HG02798 (cell line): ENCODE data around the gene CFL1.
"Not testable (repeated sequence)": the region's sequence is repeated elsewhere in the genome, so short reads cannot be mapped to it uniquely, and the experiment has no call there.

Source experiments
- ATAC-seq: cut with Tn5 transposase; IDR thresholded peaks from one replicate; pipeline ENCODE4 v1.9.1; 2021; ENCODE audit warnings: mild to moderate bottlenecking; ENCODE audit not compliant: unreplicated experiment, poor library complexity

The CFL1 gene

DNA sequence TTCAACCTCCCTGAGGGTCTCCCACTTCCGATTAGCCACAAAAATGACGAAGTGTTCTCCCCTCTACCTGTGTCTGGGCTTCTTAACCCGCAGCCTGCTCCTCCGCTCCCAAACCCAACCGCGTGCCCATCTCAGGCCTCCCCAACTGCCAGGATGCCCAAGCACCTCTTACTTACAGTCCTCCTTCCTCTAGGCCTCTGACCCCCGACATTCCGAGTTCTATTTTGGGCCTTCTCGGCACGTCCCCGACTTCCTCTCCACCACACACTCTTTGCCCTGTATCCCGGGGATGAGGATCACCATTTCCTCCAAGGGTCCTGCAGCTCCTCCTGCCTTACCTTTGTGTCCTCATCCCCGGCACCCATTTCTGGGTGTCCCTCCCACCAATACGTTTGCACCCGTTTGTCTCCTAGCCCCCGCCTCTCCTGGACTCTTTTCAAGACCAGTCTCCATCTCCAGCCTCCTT is 1.9 kb upstream of the CFL1 start:
- no peak for ATAC-seq

DNA sequence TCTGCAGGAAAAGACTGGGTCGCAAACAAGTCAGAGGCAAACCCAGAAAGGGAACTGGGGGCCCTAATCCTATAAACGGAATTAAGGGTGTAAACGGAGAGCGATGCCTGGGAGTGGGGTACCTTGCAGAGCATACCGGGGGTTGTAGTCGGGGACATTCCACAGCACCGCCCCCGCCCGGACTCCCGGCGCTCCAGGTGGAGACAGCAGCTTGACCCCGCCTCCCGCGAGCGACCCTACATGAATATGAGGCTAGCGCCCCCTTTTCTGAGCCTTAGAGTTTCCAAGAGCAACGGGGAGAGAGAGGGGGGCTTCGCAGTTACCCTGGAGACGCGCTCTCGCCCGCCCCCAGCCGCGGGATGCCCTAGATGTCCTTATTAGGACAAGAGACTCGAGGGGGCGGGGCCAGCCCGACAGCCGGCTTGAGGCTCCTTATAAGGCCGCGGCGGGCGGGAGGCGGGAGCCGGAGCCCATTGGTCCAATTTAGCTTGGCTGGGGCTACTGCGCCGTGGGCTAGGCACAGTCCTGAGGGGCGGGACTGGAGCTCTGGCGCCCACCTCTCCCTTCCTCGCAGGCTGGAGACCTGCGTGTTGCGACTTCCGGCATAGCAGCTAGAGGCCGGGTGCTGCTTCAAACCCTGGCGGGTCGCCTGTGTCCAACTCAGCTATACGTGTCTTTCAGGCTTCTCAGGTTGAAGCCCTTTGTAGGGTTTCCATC is 1.3 kb upstream of the CFL1 start:
- peak; percentile 59 for ATAC-seq

DNA sequence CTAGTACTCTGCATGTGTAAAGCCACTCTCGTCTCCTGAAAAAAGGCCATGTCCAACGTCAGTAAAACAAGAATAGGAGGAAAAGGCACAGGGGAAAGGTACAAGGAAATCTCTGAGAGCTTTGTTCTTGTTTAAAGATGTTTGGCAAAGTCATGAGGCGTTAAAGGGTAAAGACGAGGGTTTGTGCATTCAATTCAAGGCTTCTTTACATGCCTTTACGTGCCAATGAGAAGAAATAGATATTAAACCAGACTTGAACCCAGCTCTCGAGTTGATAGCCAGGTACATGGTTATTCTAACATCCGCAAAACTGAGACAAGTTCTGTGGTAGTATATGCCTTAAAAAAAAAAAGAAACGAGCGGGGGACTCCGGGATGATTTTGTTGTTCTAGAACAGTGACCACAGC is 704 bp upstream of the CFL1 start:
- no peak for ATAC-seq

DNA sequence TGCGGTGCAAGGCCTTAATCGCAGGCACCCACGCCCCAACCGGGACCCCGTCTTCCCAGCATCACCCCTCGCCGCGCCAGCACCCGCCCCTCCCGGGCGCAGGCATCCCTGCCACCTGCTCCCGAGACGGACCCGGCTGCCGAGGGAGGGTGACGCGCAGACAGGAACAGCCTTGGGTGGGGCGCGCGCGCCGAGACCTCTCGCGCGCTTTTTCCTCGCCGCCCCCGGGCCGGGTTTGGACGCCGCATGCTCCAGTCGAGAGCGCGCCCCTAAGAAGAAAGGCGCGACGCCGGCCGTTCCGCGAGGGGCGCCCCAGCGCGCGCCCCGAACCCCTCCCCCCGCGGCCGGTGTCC is 504 bp downstream of the CFL1 start:
- peak; percentile 2 for ATAC-seq

DNA sequence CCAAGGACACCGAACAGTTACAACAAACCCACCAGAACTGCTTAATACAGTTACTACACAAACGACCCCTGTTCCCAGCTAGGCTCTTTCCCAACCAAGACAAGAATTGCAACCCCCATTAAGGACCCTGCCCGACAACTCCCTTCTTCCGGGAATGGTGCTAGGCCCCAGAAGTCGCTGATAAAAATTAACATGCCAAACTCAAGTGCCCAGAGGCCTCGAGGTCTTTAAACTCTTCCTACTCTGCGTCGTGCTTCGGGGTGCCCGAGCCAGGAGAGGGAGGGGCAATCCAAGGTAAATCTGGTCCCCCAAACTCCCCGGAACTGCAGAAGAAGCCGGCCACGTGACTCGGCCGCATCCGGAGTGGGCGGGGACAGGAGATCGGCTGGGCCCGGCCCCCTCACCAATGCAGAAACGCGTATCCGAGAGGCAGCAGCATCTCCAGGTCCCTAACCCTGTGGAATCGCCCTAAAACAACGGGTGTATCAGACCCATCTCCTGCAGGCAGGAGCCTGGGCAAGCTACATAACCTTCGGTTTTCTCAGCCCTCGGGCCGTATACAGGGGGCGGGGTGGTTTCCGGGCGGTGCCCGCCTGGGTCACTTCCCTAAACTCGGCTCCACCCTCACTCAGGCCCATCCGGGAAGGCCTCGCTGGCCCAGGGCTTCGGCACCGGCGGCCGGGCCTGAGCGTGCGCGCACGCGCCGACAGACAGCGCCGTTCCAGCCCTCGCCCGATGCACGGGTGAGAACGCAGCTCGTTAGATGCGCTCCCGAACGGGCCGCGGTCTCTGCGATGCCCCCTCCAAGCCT is 1.1 kb downstream of the CFL1 start:
- peak; percentile 25 for ATAC-seq

DNA sequence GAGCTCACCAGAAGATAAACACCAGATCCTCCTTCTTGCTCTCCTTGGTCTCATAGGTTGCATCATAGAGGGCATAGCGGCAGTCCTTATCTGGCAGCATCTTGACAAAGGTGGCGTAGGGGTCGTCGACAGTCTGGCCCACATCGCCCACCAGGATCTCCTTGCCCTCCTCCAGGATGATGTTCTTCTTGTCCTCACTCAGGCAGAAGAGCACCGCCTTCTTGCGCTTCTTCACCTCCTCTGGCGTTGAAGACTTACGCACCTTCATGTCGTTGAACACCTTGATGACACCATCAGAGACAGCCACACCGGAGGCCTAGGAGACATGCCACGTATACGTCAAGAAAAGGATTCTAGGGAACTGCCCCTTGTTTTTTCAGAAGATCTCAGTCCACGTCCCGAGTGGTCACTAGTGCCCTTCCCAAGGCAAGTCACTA is 2.0 kb downstream of the CFL1 start:
- no peak for ATAC-seq

DNA sequence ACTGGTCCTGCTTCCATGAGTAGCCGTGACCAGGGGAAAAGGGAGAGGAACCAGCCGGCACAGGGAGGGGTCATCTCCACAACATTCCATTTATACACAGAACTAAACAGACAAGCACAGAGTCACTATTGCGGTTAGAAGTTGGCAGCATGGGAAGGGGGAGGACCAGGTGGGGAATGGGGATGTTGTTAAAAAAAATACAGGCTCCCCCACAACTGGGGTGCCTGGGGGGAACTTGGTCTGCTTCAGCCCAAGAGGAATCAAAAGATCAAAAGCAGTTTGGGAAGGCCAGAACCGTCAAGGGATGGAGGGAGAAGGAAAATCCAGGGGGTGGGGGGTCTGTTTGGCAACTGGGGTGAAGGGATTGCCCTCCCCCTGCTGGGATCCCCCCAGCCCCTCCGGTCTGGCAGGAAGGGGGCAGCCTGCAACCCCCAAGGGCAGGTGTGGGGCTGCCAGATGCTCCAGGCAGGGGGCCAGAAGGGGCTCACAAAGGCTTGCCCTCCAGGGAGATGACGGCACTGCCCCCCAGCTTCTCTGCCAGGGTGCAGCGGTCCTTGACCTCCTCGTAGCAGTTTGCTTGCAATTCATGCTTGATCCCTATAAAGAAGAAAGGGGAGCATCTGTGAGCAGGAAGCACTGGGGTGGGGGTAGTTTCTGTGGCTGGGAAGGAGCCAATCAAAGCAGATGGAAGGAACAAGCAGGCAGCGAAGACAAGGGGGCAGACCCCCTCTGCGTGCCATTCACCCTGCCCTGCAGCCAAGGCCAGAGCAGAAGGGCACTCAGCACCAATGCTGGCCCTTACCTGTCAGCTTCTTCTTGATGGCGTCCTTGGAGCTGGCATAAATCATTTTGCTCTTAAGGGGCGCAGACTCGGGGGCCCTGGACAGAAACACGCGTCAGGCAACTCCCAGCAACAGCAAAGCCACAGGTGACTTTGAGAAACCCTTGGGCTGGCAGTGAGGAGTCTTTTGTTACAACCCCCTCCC is 2.8 kb downstream of the CFL1 start:
- no peak for ATAC-seq

DNA sequence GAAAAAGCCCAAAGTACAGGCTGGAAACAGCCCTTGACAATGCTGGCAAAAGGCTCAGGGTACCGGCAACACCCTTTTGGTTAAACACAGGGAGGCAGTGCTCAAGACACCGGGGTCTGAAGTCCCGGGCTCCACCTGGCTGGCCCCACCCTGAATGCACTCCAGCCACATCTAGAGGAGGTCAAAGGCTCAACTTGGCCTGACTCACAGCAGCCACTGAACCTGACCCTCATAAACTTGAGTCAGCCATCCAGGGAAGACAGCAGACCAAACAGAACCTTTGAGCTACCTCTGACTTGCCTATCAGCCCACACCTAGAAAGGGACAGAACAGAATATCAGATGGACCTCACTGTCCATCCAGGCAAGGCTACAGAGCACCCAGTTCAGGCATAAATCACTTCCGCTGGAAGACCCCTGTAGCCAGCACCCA is 3.8 kb downstream of the CFL1 start:
- no peak for ATAC-seq

DNA sequence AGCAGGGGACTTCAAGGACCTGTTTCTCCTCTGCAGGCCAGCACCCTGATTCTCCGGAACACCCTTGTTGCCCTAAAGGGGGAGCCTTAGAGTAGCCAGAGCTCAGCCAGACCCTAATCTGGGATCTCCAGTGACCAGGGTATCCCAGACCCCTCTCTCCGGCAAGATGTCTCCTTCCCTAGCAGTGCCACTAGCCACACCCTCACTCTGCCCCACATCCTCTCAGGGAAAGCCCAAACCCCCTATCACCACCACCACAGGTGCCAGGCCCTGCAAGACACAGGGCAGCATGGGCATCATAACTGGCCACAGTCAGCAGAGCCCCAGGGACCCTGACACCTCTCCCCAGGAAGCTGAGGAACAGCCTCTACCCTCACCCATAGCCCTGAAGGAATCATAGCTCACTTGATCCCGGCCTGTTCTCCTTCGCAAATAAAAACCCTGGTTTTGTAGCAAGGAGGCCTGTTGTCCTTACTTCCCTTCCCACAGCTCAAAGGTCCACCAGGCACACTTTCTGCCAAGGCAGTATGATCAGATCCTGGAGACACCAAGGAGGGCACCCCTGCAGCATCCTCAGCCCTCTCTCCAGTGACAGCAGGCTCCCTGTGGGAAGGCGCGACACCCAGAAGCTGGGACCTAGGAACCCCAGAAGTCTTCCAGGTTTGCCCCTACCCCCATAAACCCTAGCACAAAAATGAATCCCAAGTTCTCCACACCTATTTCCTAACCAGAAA is 4.6 kb downstream of the CFL1 start:
- ATAC-seq, result no peak

DNA sequence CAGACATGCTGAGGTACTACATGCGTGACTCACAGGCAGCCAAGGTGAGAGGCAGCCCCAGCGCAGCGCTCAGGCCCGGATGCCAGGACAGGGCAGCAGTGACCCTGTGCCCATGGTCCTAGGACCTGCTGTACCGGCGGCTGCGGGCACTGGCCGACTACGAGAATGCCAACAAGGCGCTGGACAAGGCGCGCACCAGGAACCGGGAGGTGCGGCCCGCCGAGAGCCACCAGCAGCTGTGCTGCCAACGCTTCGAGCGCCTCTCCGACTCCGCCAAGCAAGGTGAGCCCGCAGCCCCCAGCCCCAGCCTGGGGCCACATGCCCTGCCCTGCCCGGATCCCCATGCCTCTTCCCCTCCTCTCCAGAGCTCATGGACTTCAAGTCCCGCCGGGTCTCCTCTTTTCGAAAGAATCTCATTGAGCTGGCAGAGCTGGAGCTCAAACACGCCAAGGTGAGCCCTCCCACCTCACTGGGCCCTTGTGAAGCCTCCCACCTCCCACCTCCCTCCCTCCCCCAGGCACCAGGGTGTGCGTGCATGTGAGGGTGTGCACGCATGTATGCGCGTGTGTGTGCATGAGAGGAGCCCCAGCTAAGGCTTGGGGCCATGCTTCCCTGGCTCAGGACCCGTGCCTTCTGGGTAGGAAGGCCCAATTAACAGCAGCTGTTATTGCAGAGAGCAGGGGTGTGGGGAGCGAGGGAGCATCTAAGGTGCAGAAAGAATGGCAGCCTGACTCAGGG is 5.3 kb downstream of the CFL1 start:
- no peak for ATAC-seq

DNA sequence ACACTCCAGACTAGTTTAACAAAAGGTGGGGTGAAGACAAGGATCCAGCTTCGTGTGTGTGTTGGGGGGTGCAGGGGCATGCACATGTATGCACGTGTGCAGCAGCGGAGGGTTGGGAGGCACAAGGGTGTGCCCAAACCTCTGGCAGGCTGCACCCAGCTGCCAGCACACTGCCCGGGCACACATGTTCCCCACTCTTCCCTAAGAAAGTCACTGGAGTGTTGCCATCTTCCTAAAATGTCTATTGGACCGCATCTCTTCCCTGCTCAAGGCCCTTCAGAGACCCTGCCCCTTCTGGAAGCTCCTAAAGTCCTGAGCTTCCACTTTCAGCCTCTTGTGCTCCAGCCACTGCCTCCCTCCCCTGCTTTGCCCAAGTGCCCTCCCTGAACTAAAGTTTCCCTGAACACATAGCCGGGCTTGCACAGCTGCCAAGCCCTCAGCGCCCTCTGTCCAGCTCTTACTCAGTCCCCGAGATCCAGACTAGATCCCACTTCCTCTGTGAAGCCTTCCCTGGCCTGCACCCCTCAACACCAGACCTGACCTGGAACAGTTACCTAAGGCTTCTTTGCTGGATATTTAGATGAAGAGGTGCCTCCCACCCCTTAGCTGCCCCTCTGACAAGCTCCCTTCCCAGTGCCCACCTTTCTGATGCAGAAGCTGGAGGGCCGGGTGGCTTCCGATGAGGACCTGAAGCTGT is 6.0 kb downstream of the CFL1 start:
- ATAC-seq, result no peak

DNA sequence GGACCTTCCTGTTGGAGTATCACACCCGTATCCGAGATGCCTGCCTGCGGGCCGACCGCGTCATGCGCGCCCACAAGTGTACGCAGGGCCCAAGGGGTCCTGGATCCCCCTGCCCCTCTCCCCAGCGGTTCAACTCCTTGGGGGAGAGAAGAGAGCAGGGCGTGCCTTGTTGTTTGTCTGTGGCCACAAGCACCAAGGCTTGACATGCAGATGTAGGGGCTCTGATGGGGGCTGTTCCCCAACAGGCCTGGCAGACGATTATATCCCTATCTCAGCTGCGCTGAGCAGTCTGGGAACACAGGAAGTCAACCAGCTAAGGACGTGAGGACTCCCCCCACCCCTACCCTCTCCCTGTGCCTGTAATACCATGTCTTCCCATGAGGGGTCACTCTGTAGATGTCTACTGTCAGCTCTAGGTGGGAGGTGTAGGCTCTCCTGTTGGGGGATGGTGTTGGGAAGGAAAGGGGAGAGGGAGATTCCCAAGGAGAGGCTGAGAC is 6.8 kb downstream of the CFL1 start:
- no peak for ATAC-seq

DNA sequence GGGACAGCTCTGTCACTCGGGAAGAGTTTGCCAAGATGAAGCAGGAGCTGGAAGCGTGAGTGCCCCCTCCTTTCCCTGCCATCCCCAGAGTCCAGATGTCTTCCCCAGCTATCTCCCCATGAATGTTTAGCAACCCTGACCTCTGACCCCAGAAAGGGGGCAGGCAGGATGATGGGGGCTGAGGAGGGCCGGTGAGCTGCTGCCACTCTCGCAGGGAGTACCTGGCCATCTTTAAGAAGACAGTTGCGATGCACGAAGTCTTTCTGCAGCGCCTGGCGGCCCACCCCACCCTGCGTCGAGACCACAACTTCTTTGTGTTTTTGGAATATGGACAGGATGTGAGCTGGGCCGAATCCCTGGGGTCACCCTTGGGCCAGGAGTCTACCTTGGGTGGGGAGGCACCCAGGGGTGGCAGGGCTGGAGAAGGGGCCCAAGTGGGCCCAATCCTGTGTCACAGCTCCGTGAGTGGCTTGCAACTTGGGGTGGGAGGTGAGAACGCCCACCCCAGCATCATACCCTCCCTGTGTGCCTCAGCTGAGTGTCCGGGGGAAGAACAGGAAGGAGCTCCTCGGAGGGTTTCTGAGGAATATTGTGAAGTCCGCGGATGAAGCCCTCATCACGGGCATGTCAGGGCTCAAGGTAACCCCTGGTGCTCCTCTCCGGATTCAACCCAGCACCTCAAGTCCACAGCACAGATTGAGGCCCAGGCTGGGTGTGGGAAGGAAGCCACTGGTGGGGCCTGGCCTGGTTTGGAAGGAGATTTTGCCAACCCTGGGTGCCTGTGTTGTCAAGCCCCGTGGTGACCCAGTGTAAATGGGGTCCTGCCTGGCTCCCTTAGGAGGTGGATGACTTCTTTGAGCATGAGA is 7.5 kb downstream of the CFL1 start:
- no peak for ATAC-seq

DNA sequence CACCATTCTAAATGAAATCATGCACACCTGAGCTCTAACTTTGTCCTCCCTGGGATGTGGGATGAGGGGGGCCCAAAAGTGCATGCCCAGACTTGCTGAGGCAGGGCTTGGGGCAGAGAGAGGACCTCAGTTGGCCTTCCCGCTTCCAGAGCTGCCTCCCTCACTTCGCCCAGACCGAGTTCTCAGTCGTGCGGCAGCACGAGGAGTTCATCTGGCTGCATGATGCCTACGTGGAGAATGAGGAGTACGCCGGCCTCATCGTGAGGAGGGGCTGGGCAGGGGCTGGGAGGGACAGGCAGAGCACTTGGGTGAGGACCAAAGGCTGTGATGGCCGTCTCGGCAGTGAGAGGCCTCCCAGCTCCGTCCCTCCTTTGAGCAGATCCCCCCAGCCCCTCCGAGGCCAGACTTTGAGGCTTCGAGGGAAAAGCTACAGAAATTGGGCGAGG is 8.2 kb downstream of the CFL1 start:
- ATAC-seq, result no peak

DNA sequence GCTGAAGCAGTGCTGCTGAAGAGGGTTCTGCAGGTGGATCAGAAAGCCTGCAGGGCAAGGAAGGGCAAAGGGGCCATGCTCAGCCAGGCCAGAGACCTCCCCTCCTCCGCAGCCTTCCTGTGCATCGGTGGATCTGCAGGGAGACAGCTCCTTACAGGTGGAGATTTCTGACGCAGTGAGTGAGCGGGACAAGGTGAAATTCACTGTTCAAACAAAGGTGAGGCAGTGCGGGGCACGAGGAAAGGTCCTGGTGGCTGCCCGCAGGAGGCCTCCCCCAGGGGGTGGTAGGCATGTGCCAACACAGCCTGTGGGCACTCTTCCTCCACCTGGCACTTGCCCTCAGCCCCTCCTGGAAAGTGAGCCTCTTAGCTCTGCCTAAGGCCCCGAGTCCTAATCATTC is 8.6 kb downstream of the CFL1 start:
- ATAC-seq, result no peak

DNA sequence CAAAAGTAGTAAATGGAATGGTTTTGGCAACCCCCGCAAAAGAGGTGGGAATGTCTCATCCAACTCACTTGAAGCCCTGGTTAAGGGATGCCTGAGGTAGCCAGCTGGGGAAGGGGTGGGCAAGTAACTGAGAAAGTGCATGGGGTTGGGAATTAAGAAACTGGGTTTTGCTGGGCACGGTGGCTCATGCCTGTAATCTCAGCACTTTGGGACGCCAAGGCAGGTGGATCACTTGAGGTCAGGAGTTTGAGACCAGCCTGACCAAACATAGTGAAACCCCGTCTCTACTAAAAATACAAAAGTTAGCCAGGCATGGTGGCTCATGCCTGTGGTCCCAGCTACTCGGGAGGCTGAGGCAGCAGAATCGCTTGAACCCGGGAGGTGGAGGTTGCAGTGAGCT is 9.3 kb downstream of the CFL1 start:
- ATAC-seq, result not testable (repeated sequence)

DNA sequence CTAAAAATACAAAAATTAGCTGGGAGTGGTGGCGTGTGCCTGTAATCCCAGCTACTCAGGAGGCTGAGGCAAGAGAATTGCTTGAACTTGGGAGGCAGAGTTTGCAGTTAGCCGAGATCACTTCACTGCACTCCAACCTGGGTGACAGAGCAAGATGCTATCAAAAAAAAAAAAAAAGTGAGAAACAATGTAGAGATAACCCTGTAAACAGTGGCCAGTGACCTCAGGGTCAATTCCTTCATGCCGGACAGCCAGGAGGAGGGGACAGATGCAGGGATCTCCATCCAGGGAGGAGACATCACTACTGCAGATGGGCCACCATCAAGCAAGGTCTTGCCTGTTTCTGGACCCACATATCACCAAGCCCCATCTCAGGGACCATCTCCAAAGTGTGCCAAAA is 10.2 kb downstream of the CFL1 start:
- ATAC-seq, result no peak
